NCI-H146 treated with DMSO at 0.1 percent for 48 hours (cell line): ENCODE data around the gene CPNE1.
A peak's percentile ranks its signal among the peaks of the same experiment; 100 is the strongest.
"Not testable (repeated sequence)": the region's sequence is repeated elsewhere in the genome, so short reads cannot be mapped to it uniquely, and the experiment has no call there.

ENCODE experiments used
- DNase-seq: peaks from one replicate; lab custom pipeline; 2025; ENCODE audit not compliant: unreplicated experiment; lab: John Stamatoyannopoulos, UW

Gene CPNE1

GRCh38 chr20:35664466-35665206, at the start of gene CPNE1, which contains the start of gene RBM12:
Gene CPNE1 (minus strand): TSS chr20:35664900. CDS start chr20:35632923, 31,977 bp downstream.
Gene RBM12 (minus strand): TSS chr20:35664900. CDS start chr20:35655322, 9,578 bp downstream.
- DNase-seq = peak; percentile 96

DNA sequence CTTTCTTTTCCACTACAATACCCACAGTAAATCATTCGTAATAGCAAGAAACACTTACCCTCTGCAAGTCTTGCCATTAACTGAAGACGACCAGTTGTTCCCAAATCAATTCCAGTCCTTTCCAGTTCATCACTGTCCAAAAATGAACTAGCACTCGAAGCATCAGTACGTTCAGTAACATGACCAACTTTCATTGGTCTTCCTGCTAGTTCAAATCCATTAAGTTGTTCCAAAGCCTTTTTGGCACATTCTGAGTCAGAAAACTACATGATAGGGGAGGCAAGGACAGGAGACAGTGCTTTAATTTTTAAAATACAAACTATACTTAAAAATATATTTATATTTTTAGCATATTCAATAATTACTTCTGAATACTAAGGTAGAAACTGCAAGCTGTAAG, 49.4 kb upstream of the CPNE1 start:
- no peak for DNase-seq

GRCh38 chr20:35713120-35713519, 48.4 kb upstream of the CPNE1 start:
- DNase-seq = not testable (repeated sequence)

DNA sequence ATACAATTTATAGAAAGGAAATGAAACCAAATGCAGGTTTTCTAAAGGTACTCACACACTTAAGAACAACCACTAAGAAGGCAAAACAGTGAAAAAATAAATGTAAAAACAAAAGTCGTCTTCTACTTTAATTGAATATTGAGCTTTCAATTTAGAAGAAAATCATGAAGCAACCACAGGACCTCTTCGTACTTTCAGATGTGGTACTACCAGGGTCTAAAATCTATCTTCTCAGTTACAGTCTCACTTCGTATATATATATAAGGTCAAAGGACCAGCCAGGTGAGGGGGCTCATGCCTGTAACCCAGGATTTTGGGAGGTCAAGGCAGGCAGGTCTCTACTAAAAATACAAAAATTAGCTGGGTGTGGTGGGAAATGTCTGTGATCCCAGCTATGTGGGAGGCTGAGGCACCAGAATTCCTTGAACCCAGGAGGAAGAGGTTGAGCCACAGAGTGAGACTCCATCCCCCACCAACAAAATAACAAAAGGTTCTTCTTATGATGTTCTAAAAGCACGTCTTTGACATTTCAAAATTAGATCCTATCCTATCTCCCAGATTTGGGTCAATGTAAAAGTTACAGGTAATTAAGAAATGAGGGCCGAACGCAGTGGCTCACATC, 47.0 kb upstream of the CPNE1 start:
- DNase-seq = no peak

GRCh38 chr20:35710884-35711587, 46.3 kb upstream of the CPNE1 start:
- DNase-seq = no peak

GRCh38 chr20:35710039-35710438, 45.3 kb upstream of the CPNE1 start:
- DNase-seq = no peak

DNA sequence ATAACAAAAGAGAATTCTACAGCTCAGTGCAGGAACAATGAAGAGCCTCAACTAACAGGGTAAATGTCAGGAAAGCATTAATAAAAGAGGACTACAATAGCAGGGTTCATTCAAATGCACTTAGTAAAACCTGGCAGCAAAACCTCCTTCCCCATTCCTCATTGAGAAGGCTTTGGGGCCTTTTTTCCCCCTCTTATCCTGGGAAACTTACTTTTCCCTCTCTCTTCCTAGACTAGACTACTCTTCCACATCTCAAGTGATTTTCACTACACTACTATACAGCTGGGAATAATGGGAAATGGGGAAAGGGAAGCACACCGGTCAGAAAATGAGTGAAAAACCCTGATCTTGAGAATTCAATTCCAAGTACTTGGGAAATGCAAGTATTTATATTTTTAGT, 44.6 kb upstream of the CPNE1 start:
- DNase-seq = no peak

DNA sequence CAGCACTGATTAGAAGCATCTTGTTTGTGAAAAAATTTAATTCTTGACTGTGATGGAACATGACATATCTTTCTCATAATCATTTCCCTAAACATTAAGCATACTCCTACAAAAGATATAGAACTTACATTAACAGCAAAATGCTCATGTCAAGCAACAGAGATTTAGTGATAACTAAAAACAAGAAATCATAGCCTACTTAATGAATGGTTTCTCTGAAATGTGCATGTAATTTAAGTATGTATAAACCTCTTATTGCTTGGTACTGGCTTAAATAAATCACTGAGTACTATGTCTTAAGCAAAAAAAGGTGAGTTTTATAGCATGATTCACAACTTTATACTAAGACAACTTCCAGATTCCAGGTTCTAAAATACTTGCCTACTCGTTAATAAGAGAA, 43.8 kb upstream of the CPNE1 start:
- no peak for DNase-seq

- not testable (repeated sequence) for DNase-seq
Observed at GRCh38 chr20:35706591-35707529, 42.2 kb upstream of the CPNE1 start.

GRCh38 chr20:35705894-35706293, 41.2 kb upstream of the CPNE1 start:
- DNase-seq = not testable (repeated sequence)

- DNase-seq = no peak
Observed at GRCh38 chr20:35704514-35705261, 40.0 kb upstream of the CPNE1 start.

GRCh38 chr20:35702824-35703695, 38.4 kb upstream of the CPNE1 start:
- no peak for DNase-seq

DNA sequence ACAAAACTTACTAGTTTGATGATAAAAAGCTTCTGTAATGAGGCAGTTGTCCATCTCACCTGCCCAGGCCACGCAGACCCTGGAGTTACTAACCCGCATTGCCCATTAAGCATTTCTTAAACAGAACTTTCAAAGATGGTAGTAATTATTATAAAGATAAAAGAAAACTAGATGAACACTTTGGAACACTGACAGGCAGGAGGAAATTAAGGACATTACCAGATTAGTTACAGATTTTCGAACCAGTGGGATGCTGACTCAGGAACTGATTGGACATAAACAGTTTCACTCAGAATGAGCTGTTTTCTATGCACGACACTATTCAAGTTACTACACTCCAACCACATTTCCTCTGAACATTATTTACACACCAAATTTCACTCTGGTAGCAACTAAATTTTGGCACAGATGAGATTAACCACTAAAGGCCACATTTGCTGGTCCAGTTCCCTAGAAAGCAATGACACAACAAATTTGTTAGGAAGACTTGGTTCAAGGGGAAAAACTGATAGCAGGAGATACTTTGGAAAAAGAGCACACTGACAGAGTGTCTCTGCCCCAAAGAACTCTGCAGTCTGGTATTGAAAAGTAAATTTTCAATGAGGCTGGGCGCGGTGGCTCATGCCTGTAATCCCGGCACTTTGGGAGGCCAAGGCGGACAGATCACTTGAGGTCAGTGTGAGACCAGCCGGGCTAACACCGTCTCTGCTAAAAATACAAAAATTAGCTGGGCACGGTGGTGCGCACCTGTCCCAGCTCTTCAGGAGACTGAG, 37.5 kb upstream of the CPNE1 start:
- no peak for DNase-seq

DNA sequence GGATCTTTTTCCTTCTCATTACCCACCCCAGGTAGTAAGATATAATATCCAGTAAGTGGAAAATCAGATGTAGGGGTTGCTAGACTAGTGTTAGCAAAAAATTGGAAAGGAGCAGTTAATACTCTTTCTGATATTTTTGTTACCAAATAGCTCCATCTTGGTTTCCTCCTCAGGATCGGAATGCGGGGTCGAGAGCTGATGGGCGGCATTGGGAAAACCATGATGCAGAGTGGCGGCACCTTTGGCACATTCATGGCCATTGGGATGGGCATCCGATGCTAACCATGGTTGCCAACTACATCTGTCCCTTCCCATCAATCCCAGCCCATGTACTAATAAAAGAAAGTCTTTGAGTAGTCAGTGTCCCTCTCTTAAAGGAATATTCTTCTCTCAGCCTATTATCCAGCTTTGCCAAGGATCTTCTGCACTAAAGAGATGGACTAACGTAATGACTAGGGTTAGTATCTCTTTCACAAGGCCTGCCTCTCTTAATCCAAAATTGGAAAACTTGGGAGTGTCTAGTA, 36.0 kb upstream of the CPNE1 start:
- no peak for DNase-seq

- DNase-seq = no peak
Observed at GRCh38 chr20:35699957-35700624, 35.4 kb upstream of the CPNE1 start.

DNA sequence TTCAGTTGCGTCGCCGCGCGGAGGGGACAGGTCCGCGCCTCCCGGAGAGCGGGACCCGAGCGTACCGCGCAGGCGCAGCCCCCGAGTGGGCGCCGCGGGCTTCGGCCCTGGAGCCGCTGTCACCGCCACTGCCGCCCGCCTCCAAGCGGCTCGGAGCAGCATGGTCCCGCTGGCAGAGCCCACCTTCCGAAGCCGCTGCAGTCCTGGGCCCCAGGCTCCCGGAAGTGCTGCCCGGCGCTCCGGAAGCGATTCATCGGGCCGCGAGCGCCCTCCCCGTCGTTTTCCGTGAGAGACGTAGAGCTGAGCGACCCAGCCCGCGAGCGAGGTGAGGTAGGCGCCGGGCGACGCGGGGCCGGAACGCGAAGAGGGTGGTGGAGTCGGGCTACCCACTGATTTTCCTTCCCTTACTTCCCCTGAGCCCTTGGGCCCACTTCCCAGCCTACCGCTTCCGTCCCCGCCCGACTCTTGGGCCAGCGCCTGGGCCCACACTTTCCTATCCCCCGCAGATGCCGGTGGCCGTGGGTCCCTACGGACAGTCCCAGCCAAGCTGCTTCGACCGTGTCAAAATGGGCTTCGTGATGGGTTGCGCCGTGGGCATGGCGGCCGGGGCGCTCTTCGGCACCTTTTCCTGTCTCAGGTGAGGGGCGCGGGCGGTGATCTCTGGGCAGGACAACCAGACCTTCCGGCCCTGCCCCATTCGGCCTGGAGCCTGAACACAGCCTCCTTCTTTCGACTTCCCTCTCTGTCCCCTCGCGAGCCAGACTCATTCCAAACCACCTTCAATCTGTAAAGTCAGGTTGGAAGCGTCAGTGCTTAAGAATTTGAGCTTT, 34.6 kb upstream of the CPNE1 start, which contains the start of the genes NFS1 and ROMO1:
NFS1 (minus strand) TSS at position 226 of the 830 bp plus-strand sequence; CDS start at position 162, 64 bp downstream.
ROMO1 (plus strand) TSS at position 279 of the 830 bp plus-strand sequence; CDS start at position 507, 228 bp downstream.
- peak; percentile 70 for DNase-seq
